PFSK-1 (cell line): Measurements from ENCODE around the gene VPS45.

Source experiments
- FOXP2 ChIP-seq: optimal IDR thresholded peaks from 2 replicates; pipeline ENCODE3; 2011; ENCODE audit warnings: borderline replicate concordance, control low read depth, inconsistent platforms; ENCODE audit not compliant: insufficient read depth; ENCODE audit errors: extremely low read length, extremely low read depth
- POLR2AphosphoS5 ChIP-seq: IDR thresholded peaks from 2 replicates; pipeline ENCODE4 v1.6.1; 2012; ENCODE audit warnings: low read depth, mild to moderate bottlenecking, control low read depth, low read length, moderate library complexity
- TAF1 ChIP-seq: IDR thresholded peaks from 2 replicates; pipeline ENCODE4 v1.6.1; 2012; ENCODE audit warnings: low read length, control low read depth, borderline replicate concordance; ENCODE audit not compliant: insufficient read depth

GRCh38 chr1:150168960-150169601 is 101.5 kb downstream of the VPS45 start:
- no peak for TF ChIP-seq TAF1
- TF ChIP-seq FOXP2, result no peak
- TF ChIP-seq POLR2AphosphoS5, result no peak
